B cell (primary cell): ENCODE results near the gene MIAT.

Experiments
- CTCF ChIP-seq: fragments of 200-600 bp; IDR thresholded peaks from one replicate; pipeline ENCODE4 v1.8.0; 2022; ENCODE audit warnings: antibody characterized with exemption, mild to moderate bottlenecking
- EZH2 ChIP-seq: IDR thresholded peaks from 2 replicates; pipeline ENCODE4 v1.6.1; 2012; ENCODE audit warnings: borderline replicate concordance, low read depth, mild to moderate bottlenecking, moderate library complexity, low read length; ENCODE audit not compliant: insufficient read depth, poor library complexity, severe bottlenecking

GRCh38 chr22:26663374-26663923, 6.1 kb downstream of the MIAT start:
- TF ChIP-seq CTCF: no peak
- TF ChIP-seq EZH2: no peak
